ENCODE data around the gene SATL1. TPM values are rescaled to one million over a fixed set of nuclear protein-coding genes. Genes with fewer than 3 reads are reported as not detected.
"Not testable (repeated sequence)": the region's sequence is repeated elsewhere in the genome, so short reads cannot be mapped to it uniquely, and the experiment has no call there.

Gene SATL1
- total and polyA plus RNA-seq, 8 donors, result not detected

GRCh38 chrX:85108165-85108564 lies 135.4 kb downstream of the SATL1 start:
- H3K4me1 ChIP-seq, result no peaks in the 10 kb centered on the region
- intact Hi-C loops (cut with DNase I; ENCODE audit: low total_unique reads), result no loop called here
- TF ChIP-seq CTCF (IDR thresholded peaks at IDR 0.05), result no peak
- no peak for TF ChIP-seq POLR2AphosphoS5 (IDR thresholded peaks at IDR 0.05)
- no peak overlapping the region for H3K27ac ChIP-seq
- no peak overlapping the region for H3K4me3 ChIP-seq
- WGBS, 5 donors, result 81 to 97% (median 93%) methylated on average over 2 of the region's 2 CpGs; no CpG with 5 or more reads in 1 of the 5 donors
- no peaks in the 10 kb centered on the region for H3K27me3 ChIP-seq
- H3K36me3 ChIP-seq, result no peaks in the 10 kb centered on the region
- no peak for DNase-seq
- no peaks in the 10 kb centered on the region for H3K9me3 ChIP-seq

GRCh38 chrX:85107407-85107806 lies 136.2 kb downstream of the SATL1 start:
- Histone ChIP-seq H3K27ac (no peak overlapping the region), H3K9me3 (no peaks in the 10 kb centered on the region), H3K4me3 (no peak overlapping the region), H3K36me3 (no peaks in the 10 kb centered on the region), H3K27me3 (no peaks in the 10 kb centered on the region), H3K4me1 (no peaks in the 10 kb centered on the region)
- 75 to 92% (median 83%) methylated on average over 2 to 4 of the region's 4 CpGs for WGBS, 5 donors
- TF ChIP-seq CTCF (IDR thresholded peaks at IDR 0.05) (no peak), POLR2A (IDR thresholded peaks at IDR 0.05) (no peak), POLR2AphosphoS5 (IDR thresholded peaks at IDR 0.05) (no peak)
- intact Hi-C loops (cut with DNase I; ENCODE audit: low total_unique reads), result no loop called here
- DNase-seq, result no peak

- TF ChIP-seq CTCF (IDR thresholded peaks at IDR 0.05) (no peak), POLR2AphosphoS5 (IDR thresholded peaks at IDR 0.05) (no peak), POLR2A (IDR thresholded peaks at IDR 0.05) (no peak), EP300 (IDR thresholded peaks at IDR 0.05) (no peak)
- Histone ChIP-seq H3K36me3 (peaks cover 0 to 35% (median 10%) of the 10 kb centered on the region in 4 donors), H3K4me1 (no peaks in the 10 kb centered on the region), H3K9me3 (no peaks in the 10 kb centered on the region), H3K27ac (no peak overlapping the region), H3K4me3 (no peak overlapping the region), H3K27me3 (peaks cover 0 to 3% (median 0%) of the 10 kb centered on the region in 3 donors)
- intact Hi-C loops (cut with DNase I; ENCODE audit: low total_unique reads), result no loop called here
- 81 to 99% (median 94%) methylated on average over 3 to 5 of the region's 5 CpGs for WGBS, 5 donors
- DNase-seq, result no peak
These were observed 154.2 kb downstream of the SATL1 start for GRCh38 chrX:85089321-85089840.

- TF ChIP-seq EP300 (IDR thresholded peaks at IDR 0.05), result no peak
- TF ChIP-seq POLR2AphosphoS5 (IDR thresholded peaks at IDR 0.05), result no peak
- TF ChIP-seq POLR2A (IDR thresholded peaks at IDR 0.05), result no peak
- TF ChIP-seq CTCF (IDR thresholded peaks at IDR 0.05), result peak in 4 of 7 experiments; percentile 40 to 66 (median 54)
- H3K36me3 ChIP-seq, result peaks cover 0 to 13% (median 4%) of the 10 kb centered on the region in 4 donors
- H3K27me3 ChIP-seq, result no peaks in the 10 kb centered on the region
- intact Hi-C loops (cut with DNase I; ENCODE audit: low total_unique reads), result no loop called here
- no peak overlapping the region for H3K27ac ChIP-seq
- no peaks in the 10 kb centered on the region for H3K9me3 ChIP-seq
- H3K4me3 ChIP-seq, result no peak overlapping the region
- WGBS, 5 donors, result 34 to 73% (median 64%) methylated on average over 2 of the region's 2 CpGs
- peak in 1 of 2 donors; percentile 63 for DNase-seq
- H3K4me1 ChIP-seq, result no peaks in the 10 kb centered on the region
These were observed 158.7 kb downstream of the SATL1 start for GRCh38 chrX:85084770-85085393.

- H3K4me3 ChIP-seq; H3K4me1 ChIP-seq; DNase-seq; intact Hi-C loops (cut with DNase I; ENCODE audit: low total_unique reads); H3K27ac ChIP-seq; H3K9me3 ChIP-seq; H3K27me3 ChIP-seq: not testable (repeated sequence)
- peaks cover 0 to 17% (median 9%) of the 10 kb centered on the region in 4 donors for H3K36me3 ChIP-seq
- WGBS, 5 donors, result 93 to 100% (median 96%) methylated on average over 1 of the region's 1 CpG
These were observed 166.3 kb downstream of the SATL1 start for GRCh38 chrX:85077247-85077646.
